Omental fat pad (tissue), 4 donors: Measurements from ENCODE around the gene TMEM117. TPM values are rescaled to one million over a fixed set of nuclear protein-coding genes. Genes with fewer than 3 reads are reported as not detected.

Experiments used
- ATAC-seq: fragments of 150-250 bp; one replicate; pipeline ENCODE4 v1.9.1; 2016; ENCODE audit warnings: mild to moderate bottlenecking, moderate library complexity; ENCODE audit not compliant: low FRiP score
- DNase-seq: peaks from one replicate; pipeline ENCODE4 v3.0.0-alpha.2; 2019; ENCODE audit warnings: low spot score
- CTCF ChIP-seq, 3 donors: fragments of 450-650 bp; IDR thresholded peaks; one replicate each; pipeline ENCODE4 v1.5.1; 2016 to 2017; ENCODE audit warnings: antibody characterized with exemption in 3 of 3, mild to moderate bottlenecking in 3 of 3, moderate library complexity in 2 of 3
- total RNA-seq, 4 donors: library from RNA; depleted of rRNA; stranded (reverse); fragments of >200 nt; gene quantifications; one replicate each; pipeline ENCODE4 v1.1.0, GENCODE V29; 2016

The TMEM117 gene
- total RNA-seq, 4 donors from 2014 or later: 7.5 to 13.1 (median 8.2) TPM

GRCh38 chr12:44296624-44297197 lies 460.8 kb downstream of the TMEM117 start:
- ATAC-seq (no peak), DNase-seq (no peak)
- TF ChIP-seq CTCF (IDR thresholded peaks at IDR 0.05): no peak

GRCh38 chr12:44299524-44299923 lies 463.6 kb downstream of the TMEM117 start:
- TF ChIP-seq CTCF (IDR thresholded peaks at IDR 0.05): no peak
- ATAC-seq: no peak
- no peak for DNase-seq

- DNase-seq: no peak
- TF ChIP-seq CTCF (IDR thresholded peaks at IDR 0.05): no peak
- ATAC-seq: no peak
Measured at GRCh38 chr12:44307506-44308168, 471.8 kb downstream of the TMEM117 start.

- TF ChIP-seq CTCF (IDR thresholded peaks at IDR 0.05): no peak
- ATAC-seq (no peak), DNase-seq (no peak)
Measured at GRCh38 chr12:44313188-44313587, 477.3 kb downstream of the TMEM117 start.

- TF ChIP-seq CTCF (IDR thresholded peaks at IDR 0.05): no peak
- no peak for DNase-seq
- no peak for ATAC-seq
Measured at GRCh38 chr12:44314007-44314500, 478.2 kb downstream of the TMEM117 start.

GRCh38 chr12:44317651-44318126 lies 481.8 kb downstream of the TMEM117 start:
- no peak for DNase-seq
- TF ChIP-seq CTCF (IDR thresholded peaks at IDR 0.05): no peak
- ATAC-seq: no peak

GRCh38 chr12:44331269-44331668 lies 495.4 kb downstream of the TMEM117 start:
- ATAC-seq: no peak
- no peak for TF ChIP-seq CTCF (IDR thresholded peaks at IDR 0.05)
- DNase-seq: no peak
